ENCODE measurements around the gene EEA1. TPM values are rescaled to one million over a fixed set of nuclear protein-coding genes. Genes with fewer than 3 reads are reported as not detected.

The EEA1 gene
- total RNA-seq, 2 donors from 2014 or later, result 5.9 to 7.3 TPM

GRCh38 chr12:92930421-92930820 is 1.3 kb upstream of the EEA1 start:
- no peak for TF ChIP-seq CTCF (IDR thresholded peaks at IDR 0.05)
- peak overlapping the region in 3 of 4 donors; percentile 98 to 100 (median 100) for H3K27ac ChIP-seq
- 36 to 39% methylated on average over 3 of the region's 3 CpGs for WGBS, 2 donors
- no peak for ATAC-seq
- peaks cover 35% of the 10 kb centered on the region for H3K4me1 ChIP-seq
- H3K4me3 ChIP-seq, result no peak overlapping the region
- no peaks in the 10 kb centered on the region for H3K36me3 ChIP-seq (replicated peaks in 1 of 2; ENCODE audit: insufficient read depth in 1 of 2, low read depth in 2 of 2)
- intact Hi-C loops (cut with DNase I), result no loop called here
- H3K27me3 ChIP-seq, result no peaks in the 10 kb centered on the region
- DNase-seq, result no peak
- H3K9me3 ChIP-seq, result no peaks in the 10 kb centered on the region

GRCh38 chr12:92929983-92930382 is 888 bp upstream of the EEA1 start:
- no peaks in the 10 kb centered on the region for H3K36me3 ChIP-seq (replicated peaks in 1 of 2; ENCODE audit: insufficient read depth in 1 of 2, low read depth in 2 of 2)
- 1 to 2% methylated on average over 9 of the region's 9 CpGs for WGBS, 2 donors
- no peak overlapping the region for H3K4me3 ChIP-seq
- ATAC-seq, result no peak
- peak overlapping the region; percentile 98 to 100 (median 99) for H3K27ac ChIP-seq
- DNase-seq, result peak in 1 of 4 donors; percentile 11
- peaks cover 35% of the 10 kb centered on the region for H3K4me1 ChIP-seq
- intact Hi-C loops (cut with DNase I), result no loop called here
- H3K27me3 ChIP-seq, result no peaks in the 10 kb centered on the region
- no peak for TF ChIP-seq CTCF (IDR thresholded peaks at IDR 0.05)
- no peak for TF ChIP-seq POLR2A (IDR thresholded peaks at IDR 0.05)
- H3K9me3 ChIP-seq, result no peaks in the 10 kb centered on the region

- TF ChIP-seq POLR2A (IDR thresholded peaks at IDR 0.05) (no peak), CTCF (IDR thresholded peaks at IDR 0.05) (peak in 1 of 7 experiments; percentile 11)
- Histone ChIP-seq H3K27ac (peak overlapping the region; percentile 98 to 100 (median 99)), H3K4me1 (peaks cover 35% of the 10 kb centered on the region), H3K36me3 (replicated peaks in 1 of 2; ENCODE audit: insufficient read depth in 1 of 2, low read depth in 2 of 2) (no peaks in the 10 kb centered on the region), H3K9me3 (no peaks in the 10 kb centered on the region), H3K4me3 (peak overlapping the region; percentile 28 to 72), H3K27me3 (no peaks in the 10 kb centered on the region)
- DNase-seq (peak in 1 of 4 donors; percentile 64), ATAC-seq (peak; percentile 57)
- 1% methylated on average over 13 to 32 of the region's 49 CpGs for WGBS, 2 donors
- intact Hi-C loops (cut with DNase I), result no loop called here
Measured at GRCh38 chr12:92928421-92928961, 604 bp downstream of the EEA1 start.

- Histone ChIP-seq H3K27me3 (no peaks in the 10 kb centered on the region), H3K4me1 (peaks cover 35% of the 10 kb centered on the region), H3K9me3 (no peaks in the 10 kb centered on the region), H3K27ac (peak overlapping the region in 3 of 4 donors; percentile 98 to 100 (median 100)), H3K4me3 (peak overlapping the region in 1 of 2 donors; percentile 34), H3K36me3 (replicated peaks in 1 of 2; ENCODE audit: insufficient read depth in 1 of 2, low read depth in 2 of 2) (no peaks in the 10 kb centered on the region)
- intact Hi-C loops (cut with DNase I), result no loop called here
- no peak for ATAC-seq
- TF ChIP-seq CTCF (IDR thresholded peaks at IDR 0.05) (no peak), POLR2A (IDR thresholded peaks at IDR 0.05) (no peak)
- 6 to 8% methylated on average over 7 of the region's 7 CpGs for WGBS, 2 donors
- DNase-seq, result no peak
Measured at GRCh38 chr12:92927436-92928281, 1.4 kb downstream of the EEA1 start.
